Progenitor cell of endocrine pancreas (in vitro differentiated cells): ENCODE data around the gene CLSTN2. TPM values are rescaled to one million over a fixed set of nuclear protein-coding genes. Genes with fewer than 3 reads are reported as not detected.

Experiments
- DNase-seq: peaks from one replicate; pipeline ENCODE4 v3.0.0; 2021; ENCODE audit warnings: low spot score; ENCODE audit not compliant: unreplicated experiment
- H3K27ac Mint-ChIP-seq: 2 replicates; pipeline ENCODE4 v1.8.0; 2021; ENCODE audit warnings: mild to moderate bottlenecking, moderate library complexity, mixed read lengths
- H3K27me3 Mint-ChIP-seq: 2 replicates; pipeline ENCODE4 v1.8.0; 2021; ENCODE audit warnings: mixed read lengths
- H3K36me3 Mint-ChIP-seq: 2 replicates; pipeline ENCODE4 v1.8.0; 2022; ENCODE audit warnings: mixed read lengths; ENCODE audit not compliant: insufficient read depth
- H3K4me1 Mint-ChIP-seq: 2 replicates; pipeline ENCODE4 v1.8.0; 2021; ENCODE audit warnings: low read depth, mixed read lengths
- H3K4me3 Mint-ChIP-seq: 2 replicates; pipeline ENCODE4 v1.8.0; 2021; ENCODE audit warnings: low read depth, mild to moderate bottlenecking, moderate library complexity, mixed read lengths
- H3K9me3 Mint-ChIP-seq: 2 replicates; pipeline ENCODE4 v1.8.0; 2021; ENCODE audit warnings: low read depth, mixed read lengths
- total RNA-seq: library from RNA; stranded (reverse); gene quantifications from 2 replicates; pipeline ENCODE4 v1.2.1, GENCODE V29; 2021
- TF ChIP-seq, protein P1 (sequence below): fragments of 200-600 bp; sonication (generic); IDR thresholded peaks from one replicate; pipeline ENCODE4 v1.5.0; 2021; ENCODE audit warnings: antibody characterized with exemption, mild to moderate bottlenecking; ENCODE audit not compliant: unreplicated experiment

Gene CLSTN2
- total RNA-seq, 1 donor from 2014 or later = 2.8 TPM

DNA sequence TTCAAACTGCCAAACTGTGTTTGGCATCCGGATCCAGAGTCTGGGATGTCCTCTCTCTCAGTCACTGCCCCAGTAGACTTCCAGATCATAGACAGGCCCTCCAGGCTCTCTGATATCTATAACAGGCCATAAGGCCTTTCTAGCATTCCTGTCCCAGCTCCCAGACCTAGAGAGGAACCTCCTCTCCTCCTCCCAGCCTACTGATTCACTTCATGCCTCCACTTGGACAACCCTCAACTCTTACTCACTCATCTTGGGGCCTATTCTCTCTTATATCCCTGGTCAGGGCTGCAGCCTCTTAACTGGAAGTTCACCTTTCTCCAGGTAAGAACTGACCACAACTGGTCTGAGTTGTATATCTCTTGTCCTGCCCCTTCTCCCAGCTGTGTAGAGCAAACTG lies 489.2 kb downstream of the CLSTN2 start:
- DNase-seq = no peak
- TF ChIP-seq, protein P1, sequence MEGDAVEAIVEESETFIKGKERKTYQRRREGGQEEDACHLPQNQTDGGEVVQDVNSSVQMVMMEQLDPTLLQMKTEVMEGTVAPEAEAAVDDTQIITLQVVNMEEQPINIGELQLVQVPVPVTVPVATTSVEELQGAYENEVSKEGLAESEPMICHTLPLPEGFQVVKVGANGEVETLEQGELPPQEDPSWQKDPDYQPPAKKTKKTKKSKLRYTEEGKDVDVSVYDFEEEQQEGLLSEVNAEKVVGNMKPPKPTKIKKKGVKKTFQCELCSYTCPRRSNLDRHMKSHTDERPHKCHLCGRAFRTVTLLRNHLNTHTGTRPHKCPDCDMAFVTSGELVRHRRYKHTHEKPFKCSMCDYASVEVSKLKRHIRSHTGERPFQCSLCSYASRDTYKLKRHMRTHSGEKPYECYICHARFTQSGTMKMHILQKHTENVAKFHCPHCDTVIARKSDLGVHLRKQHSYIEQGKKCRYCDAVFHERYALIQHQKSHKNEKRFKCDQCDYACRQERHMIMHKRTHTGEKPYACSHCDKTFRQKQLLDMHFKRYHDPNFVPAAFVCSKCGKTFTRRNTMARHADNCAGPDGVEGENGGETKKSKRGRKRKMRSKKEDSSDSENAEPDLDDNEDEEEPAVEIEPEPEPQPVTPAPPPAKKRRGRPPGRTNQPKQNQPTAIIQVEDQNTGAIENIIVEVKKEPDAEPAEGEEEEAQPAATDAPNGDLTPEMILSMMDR = no peak
- H3K27me3 Mint-ChIP-seq = peaks cover 9% of the 10 kb centered on the region
- peaks cover 26% of the 10 kb centered on the region for H3K4me1 Mint-ChIP-seq
- peak overlapping the region; percentile 34 for H3K27ac Mint-ChIP-seq
- H3K4me3 Mint-ChIP-seq = no peak overlapping the region
- no peaks in the 10 kb centered on the region for H3K36me3 Mint-ChIP-seq
- H3K9me3 Mint-ChIP-seq = no peaks in the 10 kb centered on the region

DNA sequence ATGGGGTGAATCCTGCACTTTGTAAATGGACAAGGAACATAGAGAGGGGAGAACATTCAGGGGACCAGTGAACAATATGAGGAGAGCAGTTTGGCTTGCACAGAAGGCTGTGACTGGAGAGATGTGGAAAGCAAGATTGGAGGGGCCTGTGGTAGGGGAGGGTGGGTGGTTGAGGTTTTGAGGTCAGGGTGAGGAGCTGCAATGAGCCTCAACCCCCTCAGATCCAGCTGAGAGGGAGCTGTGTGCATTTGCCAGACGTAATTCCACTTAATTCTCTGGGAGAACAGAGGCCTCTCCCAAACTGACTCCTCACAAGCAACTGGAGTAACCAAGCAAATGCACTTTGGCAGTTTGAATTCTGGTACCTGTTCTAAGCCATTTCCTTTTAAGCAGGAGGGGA lies 489.7 kb downstream of the CLSTN2 start:
- Mint-ChIP-seq H3K4me1 (peaks cover 26% of the 10 kb centered on the region), H3K9me3 (no peaks in the 10 kb centered on the region), H3K27ac (no peak overlapping the region), H3K4me3 (no peak overlapping the region), H3K36me3 (no peaks in the 10 kb centered on the region), H3K27me3 (peaks cover 10% of the 10 kb centered on the region)
- TF ChIP-seq, protein P1 = no peak
- no peak for DNase-seq

DNA sequence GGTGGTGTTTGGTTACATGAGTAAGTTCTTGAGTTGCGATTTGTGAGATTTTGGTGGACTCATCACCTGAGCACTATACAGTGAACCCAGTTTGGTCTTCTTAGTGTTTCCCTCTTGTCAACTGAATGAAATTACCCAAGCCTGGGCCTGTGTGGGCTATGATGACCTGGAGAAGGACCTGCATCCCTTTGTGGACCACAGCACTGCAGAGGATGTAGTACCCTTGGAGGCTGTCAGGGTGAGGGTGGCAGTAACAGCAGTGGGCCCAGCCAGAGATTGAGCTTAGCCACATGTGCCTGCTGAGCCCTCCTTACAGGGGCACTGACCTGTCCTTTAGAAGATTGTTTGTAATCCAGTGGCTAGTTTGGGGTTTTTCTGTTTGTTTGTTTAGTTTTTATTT lies 492.8 kb downstream of the CLSTN2 start:
- no peak for DNase-seq
- Mint-ChIP-seq H3K36me3 (no peaks in the 10 kb centered on the region), H3K9me3 (no peaks in the 10 kb centered on the region), H3K27ac (no peak overlapping the region), H3K4me1 (peaks cover 22% of the 10 kb centered on the region), H3K4me3 (no peak overlapping the region), H3K27me3 (peaks cover 10% of the 10 kb centered on the region)
- TF ChIP-seq, protein P1 = no peak

DNA sequence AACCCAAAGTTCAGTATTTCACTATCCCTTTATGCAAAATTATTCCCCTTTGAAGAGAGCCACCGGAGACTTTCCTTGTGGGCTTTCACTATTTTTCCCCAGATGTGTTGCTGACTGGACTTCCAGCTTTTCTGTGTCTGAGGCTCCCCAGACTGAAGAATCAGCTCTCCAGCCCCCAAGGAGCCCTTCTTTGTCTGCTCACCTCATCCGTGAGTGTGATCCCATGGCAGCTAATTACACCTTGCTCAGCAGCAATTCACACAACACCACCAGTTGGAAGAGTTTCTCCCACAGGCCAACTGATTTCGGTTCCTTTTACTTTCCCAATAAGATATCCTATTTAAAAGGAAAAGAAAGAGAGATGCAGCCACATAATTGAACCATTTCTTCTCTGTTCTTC lies 493.4 kb downstream of the CLSTN2 start:
- DNase-seq = no peak
- Mint-ChIP-seq H3K27me3 (peaks cover 10% of the 10 kb centered on the region), H3K9me3 (no peaks in the 10 kb centered on the region), H3K27ac (no peak overlapping the region), H3K4me3 (no peak overlapping the region), H3K4me1 (peaks cover 18% of the 10 kb centered on the region), H3K36me3 (no peaks in the 10 kb centered on the region)
- TF ChIP-seq, protein P1 = no peak

DNA sequence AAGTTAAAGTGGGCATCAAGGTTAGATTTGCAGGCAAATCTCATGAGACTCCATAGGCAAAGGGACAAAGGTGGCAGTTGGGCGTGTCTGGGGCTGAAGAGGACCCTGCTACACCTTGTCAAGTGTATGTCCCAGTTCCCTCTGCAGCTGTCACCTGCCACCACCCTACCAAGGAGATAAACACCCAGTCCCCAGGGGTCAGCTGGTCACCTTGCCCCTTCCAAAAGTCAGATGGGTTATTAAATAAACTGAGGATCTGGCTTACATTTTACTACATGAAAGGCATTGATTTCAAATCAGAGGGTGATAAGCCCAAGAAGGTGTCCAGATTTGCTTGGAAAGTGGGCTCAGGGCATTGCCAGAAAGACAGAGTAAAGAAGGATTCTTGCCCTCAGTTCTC lies 494.8 kb downstream of the CLSTN2 start:
- no peaks in the 10 kb centered on the region for H3K36me3 Mint-ChIP-seq

More for the DNA sequence above, 494.8 kb downstream of the CLSTN2 start:
- H3K4me1 Mint-ChIP-seq = peaks cover 8% of the 10 kb centered on the region
- TF ChIP-seq, protein P1 = no peak
- H3K27ac Mint-ChIP-seq = no peak overlapping the region
- no peak for DNase-seq
- no peaks in the 10 kb centered on the region for H3K9me3 Mint-ChIP-seq
- no peak overlapping the region for H3K4me3 Mint-ChIP-seq
- H3K27me3 Mint-ChIP-seq = peaks cover 10% of the 10 kb centered on the region
